Neuron (in vitro differentiated cells): ENCODE results near the gene HOXA13.

Source experiments
- H2AFZ ChIP-seq: one replicate; pipeline ENCODE4 v1.6.1; 2013; ENCODE audit warnings: low read depth, mild to moderate bottlenecking, inconsistent platforms, low read length, moderate library complexity
- H3K27me3 ChIP-seq: one replicate; pipeline ENCODE4 v1.6.1; 2013; ENCODE audit warnings: low read length; ENCODE audit not compliant: insufficient read depth
- H3K36me3 ChIP-seq: one replicate; pipeline ENCODE4 v1.6.1; 2013; ENCODE audit warnings: low read length; ENCODE audit not compliant: insufficient read depth
- H3K4me1 ChIP-seq: one replicate; pipeline ENCODE4 v1.6.1; 2013; ENCODE audit warnings: low read length; ENCODE audit not compliant: insufficient read depth
- H3K4me3 ChIP-seq: 2 replicates; pipeline ENCODE4 v1.5.1; 2013; ENCODE audit warnings: mild to moderate bottlenecking, low read length, moderate library complexity
- H3K9me3 ChIP-seq: one replicate; pipeline ENCODE4 v1.6.1; 2013; ENCODE audit warnings: low read length

Gene HOXA13

DNA sequence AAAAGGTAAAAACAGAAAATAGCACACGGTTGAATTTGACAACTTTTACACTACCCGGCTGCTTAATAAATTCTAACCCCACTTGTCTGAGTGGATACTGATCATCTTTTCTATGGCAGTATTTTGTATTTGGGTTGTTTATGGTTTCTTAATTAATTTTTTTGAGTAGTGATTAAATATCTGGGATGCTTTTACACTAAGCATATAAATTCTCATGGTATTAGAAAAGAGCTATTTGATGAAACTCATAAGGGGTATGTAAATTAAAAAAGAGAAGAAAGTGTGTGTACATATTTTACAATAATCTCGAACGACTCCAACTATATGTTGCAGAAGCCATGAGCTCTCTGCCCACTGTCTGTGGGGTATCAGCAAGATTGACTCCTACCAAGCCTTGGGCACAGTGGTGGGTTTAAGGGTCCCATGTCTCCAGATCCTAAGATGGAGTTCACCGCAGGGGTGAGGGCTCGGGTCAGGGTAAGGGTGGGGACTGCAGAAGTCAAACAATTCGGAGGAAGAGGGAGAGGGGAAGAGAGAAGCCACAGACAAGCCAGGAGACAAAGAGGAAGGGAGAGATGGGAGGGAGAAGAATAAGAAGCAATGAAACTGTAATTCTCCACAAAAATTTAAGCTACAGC is 7.6 kb upstream of the HOXA13 start:
- Histone ChIP-seq H2AFZ (no peak overlapping the region), H3K4me3 (no peak overlapping the region), H3K27me3 (peaks cover 96% of the 10 kb centered on the region), H3K36me3 (no peaks in the 10 kb centered on the region), H3K9me3 (no peaks in the 10 kb centered on the region), H3K4me1 (no peaks in the 10 kb centered on the region)

DNA sequence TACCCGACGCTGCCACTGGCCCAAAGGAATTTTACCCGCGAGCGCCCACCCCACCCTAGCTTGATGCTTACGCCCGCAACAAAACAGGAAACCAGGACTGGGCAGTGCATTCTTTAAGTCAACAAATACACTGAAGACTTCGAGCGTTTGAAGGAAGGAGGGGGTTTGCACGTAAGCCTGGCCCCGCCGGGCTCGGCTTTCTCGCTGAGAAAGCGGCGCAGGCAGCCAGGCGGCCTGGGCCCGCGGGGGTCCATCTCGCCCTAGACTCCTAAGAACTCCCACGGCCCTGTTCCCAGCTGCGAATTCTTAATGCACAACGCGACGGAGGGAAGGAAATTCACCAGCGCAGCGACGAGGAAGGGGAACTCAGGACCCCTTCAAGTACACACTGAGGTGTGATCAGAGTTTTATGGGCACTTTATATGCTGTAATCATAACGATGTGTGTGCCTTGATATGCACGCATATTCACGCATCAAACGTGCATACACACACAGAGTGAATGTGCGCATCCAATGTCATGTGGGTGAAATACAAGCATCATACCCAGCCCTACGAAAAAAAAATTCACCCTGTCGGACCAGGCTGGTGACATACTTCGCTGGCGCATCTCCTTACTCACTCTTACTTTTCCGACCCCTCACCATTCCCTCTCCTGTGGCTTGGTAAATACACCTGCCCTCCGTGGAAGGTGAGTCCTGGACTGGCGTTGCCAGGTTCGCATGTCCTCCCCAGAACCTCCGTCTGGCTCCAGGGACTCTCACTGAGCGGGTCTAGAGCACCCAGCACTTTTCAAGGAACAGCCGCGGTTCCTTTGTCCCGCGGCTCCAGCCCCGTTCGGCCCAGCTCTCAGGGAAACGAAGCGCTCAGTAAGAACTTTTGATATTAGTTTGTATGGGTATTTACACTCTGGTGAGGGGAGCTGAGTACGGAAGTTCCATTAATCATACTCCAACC is 5.7 kb upstream of the HOXA13 start:
- peaks cover 96% of the 10 kb centered on the region for H3K27me3 ChIP-seq
- H3K4me1 ChIP-seq = no peaks in the 10 kb centered on the region
- no peaks in the 10 kb centered on the region for H3K36me3 ChIP-seq
- no peaks in the 10 kb centered on the region for H3K9me3 ChIP-seq
- H3K4me3 ChIP-seq = no peak overlapping the region
- H2AFZ ChIP-seq = no peak overlapping the region

DNA sequence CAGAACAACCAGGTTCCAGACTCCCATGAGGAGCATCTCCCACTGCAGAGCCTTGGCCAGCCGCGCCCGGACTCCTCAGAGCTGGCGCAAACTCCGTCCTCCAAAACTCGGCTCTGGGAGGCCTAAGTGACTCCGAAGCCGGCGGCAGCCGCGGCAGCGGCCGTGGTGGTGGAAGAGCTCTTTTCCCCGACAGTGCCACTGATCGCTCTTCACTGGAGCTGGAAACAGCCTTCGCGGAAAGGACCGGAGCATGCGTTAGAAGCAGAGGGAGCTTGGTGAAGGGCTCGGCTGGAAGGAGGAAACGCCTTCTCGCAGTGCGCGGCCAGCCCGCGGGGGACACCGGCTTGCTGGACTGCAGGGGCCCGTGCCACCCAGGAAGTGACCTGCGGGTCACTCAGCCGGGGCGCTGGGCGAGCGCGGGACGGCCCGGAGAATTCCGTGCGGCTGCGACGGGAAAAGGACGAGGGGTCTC is 5.0 kb upstream of the HOXA13 start:
- Histone ChIP-seq H3K27me3 (peaks cover 96% of the 10 kb centered on the region), H3K4me1 (no peaks in the 10 kb centered on the region), H3K4me3 (no peak overlapping the region), H3K9me3 (no peaks in the 10 kb centered on the region), H3K36me3 (no peaks in the 10 kb centered on the region), H2AFZ (no peak overlapping the region)

DNA sequence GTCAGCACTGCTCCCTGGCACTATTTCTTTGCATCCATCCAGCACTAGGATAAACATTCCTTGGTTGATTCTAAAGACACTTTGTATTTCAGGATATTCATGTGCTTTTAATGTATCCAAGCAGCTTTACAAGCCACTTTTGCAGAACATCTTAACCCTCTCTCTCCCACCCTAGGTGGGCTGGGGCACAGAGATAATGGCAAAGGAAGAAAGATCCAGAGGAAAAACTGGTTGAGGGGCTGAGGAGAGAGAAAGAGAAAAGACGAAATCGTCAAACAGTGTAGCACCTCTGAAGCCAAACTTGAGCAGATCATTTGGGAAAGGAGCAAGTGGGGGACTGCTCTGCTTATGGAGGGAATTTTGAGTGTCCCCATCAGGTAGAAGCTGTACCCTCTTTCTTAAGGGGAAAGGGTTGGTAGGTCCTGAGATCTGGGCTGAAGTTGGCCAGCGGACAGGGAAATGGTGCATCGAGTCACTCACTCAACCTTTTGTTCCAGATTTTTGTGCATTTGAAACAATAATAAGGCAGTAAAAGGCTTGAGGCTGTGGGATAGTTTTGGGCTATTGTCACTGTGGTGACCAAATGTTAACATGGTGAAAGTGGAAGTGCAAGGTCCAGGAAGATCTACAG is 4.2 kb upstream of the HOXA13 start:
- H3K4me1 ChIP-seq = no peaks in the 10 kb centered on the region
- H3K4me3 ChIP-seq = no peak overlapping the region
- no peaks in the 10 kb centered on the region for H3K36me3 ChIP-seq
- no peaks in the 10 kb centered on the region for H3K9me3 ChIP-seq
- H2AFZ ChIP-seq = no peak overlapping the region
- H3K27me3 ChIP-seq = peaks cover 92% of the 10 kb centered on the region

DNA sequence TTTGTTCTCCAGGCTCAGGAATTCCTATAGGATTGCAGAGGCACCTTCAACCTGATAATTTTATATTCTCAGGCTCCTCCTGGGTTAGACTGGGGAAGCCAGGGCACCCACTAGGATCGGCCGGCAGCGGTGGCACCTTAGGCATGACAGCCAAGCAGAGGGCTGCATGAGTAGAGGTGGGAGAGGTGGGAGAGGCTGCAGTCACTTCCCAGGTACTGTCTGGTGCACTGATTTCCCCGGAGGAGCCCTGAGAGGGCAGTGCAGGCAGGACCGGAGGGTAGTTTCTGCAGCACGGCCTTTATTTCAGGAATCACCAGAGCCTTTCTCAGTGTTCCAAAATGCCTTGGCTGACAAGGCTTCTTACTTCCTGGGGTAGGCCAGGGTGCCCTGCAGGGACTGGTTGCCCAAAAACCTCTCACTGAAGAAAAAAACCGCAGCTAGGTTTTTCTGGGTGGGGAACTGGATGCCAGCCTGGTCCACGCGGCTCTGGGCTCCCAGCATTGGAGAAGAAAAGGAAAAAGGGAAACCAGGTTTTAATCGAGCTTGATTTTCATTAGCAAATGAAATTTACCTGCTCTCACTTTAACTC is 3.6 kb upstream of the HOXA13 start:
- H3K27me3 ChIP-seq = peaks cover 92% of the 10 kb centered on the region

DNA sequence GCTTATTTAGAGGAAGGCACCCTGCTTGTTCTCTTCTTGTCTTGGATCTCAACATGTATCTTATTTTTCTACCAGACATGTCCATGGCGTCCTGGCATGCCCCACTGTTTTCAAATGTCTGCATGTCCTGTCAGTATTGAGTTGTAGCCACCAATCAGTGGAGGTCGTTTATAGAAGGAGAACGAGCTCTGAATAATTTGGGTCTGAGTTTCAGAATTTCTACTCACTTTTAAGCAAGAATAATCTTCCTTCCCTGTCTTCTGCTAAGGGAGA is 2.9 kb upstream of the HOXA13 start:
- Histone ChIP-seq H2AFZ (no peak overlapping the region), H3K4me3 (no peak overlapping the region), H3K4me1 (no peaks in the 10 kb centered on the region), H3K9me3 (no peaks in the 10 kb centered on the region), H3K27me3 (peaks cover 92% of the 10 kb centered on the region), H3K36me3 (no peaks in the 10 kb centered on the region)

More for the DNA sequence above, 3.6 kb upstream of the HOXA13 start:
- Histone ChIP-seq H3K4me1 (no peaks in the 10 kb centered on the region), H2AFZ (no peak overlapping the region), H3K4me3 (no peak overlapping the region), H3K9me3 (no peaks in the 10 kb centered on the region), H3K36me3 (no peaks in the 10 kb centered on the region)

DNA sequence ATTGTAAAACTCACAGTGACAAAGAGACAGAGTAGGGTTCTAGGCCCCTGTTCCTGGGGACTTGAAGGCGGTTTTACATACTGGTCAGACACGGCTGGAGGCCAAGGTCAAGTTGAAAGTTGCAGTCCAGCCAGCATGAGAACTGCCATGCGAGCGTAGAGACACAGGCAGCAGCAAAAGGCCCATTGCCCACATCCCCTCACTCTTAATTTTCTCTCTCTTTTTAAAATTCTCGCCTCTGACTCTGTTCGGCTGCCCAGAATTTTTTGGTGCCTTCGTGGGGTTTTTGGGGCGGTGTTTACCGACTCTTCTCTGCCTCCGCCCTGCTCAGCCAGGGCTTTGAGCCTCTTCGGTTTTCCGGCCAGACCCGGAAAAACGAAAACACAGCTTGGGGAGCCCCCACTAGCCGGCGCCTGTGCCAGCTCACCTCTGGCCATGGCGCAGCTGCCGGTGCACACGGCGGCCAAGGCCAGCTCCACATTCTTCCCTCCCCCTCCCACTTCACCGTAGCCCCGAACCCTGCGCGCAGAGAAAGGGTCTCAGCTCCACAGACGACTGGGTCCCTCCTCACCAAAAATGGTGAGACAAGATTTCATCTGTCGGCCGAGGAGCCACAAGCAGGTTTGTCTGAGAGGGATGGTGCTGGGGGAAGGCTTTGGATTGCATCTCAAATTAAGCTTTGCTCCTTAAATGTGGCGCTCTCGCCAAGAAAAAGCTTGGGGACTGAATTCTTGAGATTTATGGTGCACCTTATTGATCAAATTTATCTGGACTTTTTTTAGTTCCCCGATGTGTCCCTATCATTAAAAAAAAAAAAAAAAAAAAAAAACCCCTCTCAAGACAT is 2.3 kb upstream of the HOXA13 start:
- Histone ChIP-seq H3K9me3 (no peaks in the 10 kb centered on the region), H3K4me1 (no peaks in the 10 kb centered on the region), H3K36me3 (no peaks in the 10 kb centered on the region), H2AFZ (no peak overlapping the region), H3K27me3 (peaks cover 92% of the 10 kb centered on the region), H3K4me3 (no peak overlapping the region)

DNA sequence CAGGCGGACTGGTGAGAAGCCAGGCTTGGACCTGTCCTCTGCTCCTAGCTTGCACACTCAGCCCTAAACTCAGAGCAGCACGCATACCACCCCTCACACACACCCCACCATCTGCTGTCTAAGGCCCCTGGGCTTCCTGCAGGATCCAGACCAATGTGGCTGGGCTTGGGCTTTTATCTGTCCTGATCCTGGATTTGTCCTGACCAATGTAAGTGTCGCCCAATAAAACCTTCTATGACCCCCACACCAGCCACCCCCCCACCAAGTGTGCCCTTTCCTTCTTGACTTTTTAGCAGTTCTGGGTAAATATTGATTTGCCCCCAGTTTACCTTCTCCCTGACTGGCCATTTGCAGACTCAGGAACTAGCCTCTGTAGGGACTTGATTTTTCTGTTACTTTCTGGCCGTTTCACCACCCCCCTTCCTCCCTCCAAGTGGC is 1.7 kb upstream of the HOXA13 start:
- no peaks in the 10 kb centered on the region for H3K36me3 ChIP-seq
- H3K9me3 ChIP-seq = no peaks in the 10 kb centered on the region
- peaks cover 90% of the 10 kb centered on the region for H3K27me3 ChIP-seq
- H2AFZ ChIP-seq = no peak overlapping the region
- H3K4me3 ChIP-seq = no peak overlapping the region
- no peaks in the 10 kb centered on the region for H3K4me1 ChIP-seq

DNA sequence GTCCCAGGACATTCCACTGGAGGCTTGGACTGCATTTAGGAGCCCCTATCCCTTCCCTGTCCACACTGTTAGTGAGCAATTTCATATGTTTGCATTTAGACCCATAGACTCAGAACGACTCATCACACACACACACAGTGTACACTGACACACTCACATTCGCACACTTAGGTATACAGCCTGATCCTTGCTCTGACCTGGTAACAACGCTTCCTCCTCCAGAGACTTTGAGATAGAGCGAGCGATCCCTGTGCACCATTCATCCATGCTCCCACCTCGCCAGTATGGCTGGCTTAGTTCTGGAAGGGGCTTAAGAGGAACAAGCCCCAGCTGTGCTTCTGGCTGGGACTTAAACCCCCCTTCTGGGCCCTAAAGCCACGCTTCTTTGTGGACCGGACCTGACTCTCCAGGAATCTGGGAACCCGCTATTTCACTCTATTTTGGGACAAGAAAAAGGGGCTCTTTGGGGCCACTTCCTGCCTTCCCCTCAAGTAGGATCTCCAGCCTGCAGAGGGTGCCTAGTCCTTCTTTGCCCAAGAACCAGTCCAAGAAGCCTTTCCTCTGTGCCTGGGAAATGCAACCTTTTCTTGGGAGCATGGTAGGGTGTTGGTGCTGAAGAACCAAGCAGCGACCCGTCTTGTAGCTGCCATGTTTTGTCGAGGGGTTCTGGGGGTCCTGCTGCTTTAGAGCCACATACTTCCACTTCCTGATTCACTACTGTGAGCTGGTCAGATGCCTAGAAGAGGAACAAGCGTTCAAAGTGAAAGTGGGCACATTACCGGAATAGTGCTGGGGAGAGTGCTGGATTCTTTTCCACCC is 1.1 kb upstream of the HOXA13 start:
- Histone ChIP-seq H3K4me1 (no peaks in the 10 kb centered on the region), H3K4me3 (no peak overlapping the region), H2AFZ (no peak overlapping the region), H3K9me3 (no peaks in the 10 kb centered on the region), H3K27me3 (peaks cover 83% of the 10 kb centered on the region), H3K36me3 (no peaks in the 10 kb centered on the region)

DNA sequence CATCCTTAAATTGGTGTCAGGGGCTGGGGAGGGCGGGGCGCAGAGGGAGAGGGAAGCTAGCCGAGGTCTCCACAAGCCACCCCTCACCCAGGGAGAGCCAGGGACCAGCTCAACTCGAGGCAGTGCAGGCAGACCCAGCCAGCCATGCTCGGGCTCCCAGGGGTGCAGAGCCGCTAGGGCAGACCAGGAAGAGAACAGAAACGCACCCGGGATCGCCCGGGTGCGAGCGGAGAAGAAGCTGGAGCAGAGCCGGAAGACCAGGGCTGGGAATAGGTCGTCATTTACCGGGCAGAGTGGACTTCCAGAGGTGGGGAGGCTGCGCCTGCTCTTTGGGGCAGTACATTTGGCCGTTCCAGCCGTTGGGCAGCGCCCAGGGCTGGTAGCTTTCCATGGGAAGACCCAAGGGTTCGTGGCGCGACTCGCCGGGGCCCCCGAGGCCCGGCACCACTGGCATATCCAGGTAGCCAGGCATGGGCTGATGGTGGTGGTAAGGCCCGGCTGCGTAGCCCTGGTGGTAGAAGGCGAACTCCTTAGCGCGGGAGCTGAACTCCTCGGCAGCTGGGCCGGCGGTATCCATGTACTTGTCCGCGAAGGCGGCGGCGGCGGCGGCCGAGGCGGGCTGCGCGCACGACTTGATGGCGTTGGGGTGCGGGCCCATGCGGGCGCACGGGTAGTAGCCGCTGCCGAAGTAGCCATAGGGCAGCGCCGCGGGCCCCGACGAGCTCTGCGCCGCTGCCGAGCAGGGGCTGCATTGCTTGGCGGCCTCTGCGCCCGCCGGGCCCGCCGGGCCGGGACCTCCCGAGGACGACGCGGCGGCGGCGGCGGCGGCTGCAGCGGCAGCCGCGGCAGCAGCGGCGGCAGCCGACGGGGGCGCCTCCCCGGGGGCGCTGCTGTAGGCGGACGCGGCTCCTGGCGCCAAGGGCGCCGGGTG is 755 bp downstream of the HOXA13 start:
- Histone ChIP-seq H3K4me1 (no peaks in the 10 kb centered on the region), H2AFZ (no peak overlapping the region), H3K9me3 (no peaks in the 10 kb centered on the region), H3K4me3 (no peak overlapping the region), H3K36me3 (no peaks in the 10 kb centered on the region), H3K27me3 (peaks cover 81% of the 10 kb centered on the region)

DNA sequence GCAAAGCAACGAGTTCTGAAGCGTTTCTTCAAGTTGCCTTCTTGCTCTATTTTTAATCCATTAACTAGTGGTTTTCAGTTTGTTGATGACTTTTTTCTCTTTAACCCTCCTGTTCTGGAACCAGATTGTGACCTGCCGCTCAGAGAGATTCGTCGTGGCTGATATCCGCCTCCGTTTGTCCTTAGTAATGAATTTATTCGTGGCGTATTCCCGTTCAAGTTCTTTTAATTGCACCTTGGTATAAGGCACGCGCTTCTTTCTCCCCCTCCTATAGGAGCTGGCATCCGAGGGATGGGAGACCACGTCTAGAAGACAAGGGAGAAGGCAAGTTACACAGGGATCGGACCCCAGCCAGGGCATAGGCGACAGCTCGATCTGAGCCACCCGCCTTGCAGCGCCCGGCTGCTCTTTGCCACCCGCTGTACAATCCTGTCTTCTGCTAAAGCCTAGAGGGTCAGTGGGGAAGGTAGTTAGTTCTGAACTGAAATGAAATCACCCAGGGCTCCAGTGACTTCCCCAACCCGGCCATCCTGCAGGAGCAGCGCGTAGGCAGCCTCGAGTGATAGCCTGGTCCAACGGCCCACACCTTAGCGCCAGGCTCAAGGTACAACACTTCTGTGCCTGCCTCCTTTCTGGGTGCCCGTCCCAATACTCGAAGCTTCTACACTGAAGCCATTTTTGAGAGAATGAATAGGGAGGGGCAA is 1.6 kb downstream of the HOXA13 start:
- H3K4me1 ChIP-seq = no peaks in the 10 kb centered on the region

More for the DNA sequence above, 1.6 kb downstream of the HOXA13 start:
- Histone ChIP-seq H2AFZ (no peak overlapping the region), H3K27me3 (peaks cover 81% of the 10 kb centered on the region), H3K36me3 (no peaks in the 10 kb centered on the region), H3K4me3 (no peak overlapping the region), H3K9me3 (no peaks in the 10 kb centered on the region)
